HL-60 (cell line): ENCODE measurements around the gene CMTM5.

Experiments
- CTCF ChIP-seq: IDR thresholded peaks from one replicate; pipeline ENCODE4 v1.5.1; 2011; ENCODE audit warnings: low read length, control low read depth, inconsistent platforms; ENCODE audit not compliant: insufficient read depth
- REST ChIP-seq: IDR thresholded peaks from 2 replicates; pipeline ENCODE4 v1.6.1; 2012; ENCODE audit warnings: low read depth; ENCODE audit not compliant: insufficient replicate concordance

GRCh38 chr14:23384364-23385080, 7.7 kb downstream of the CMTM5 start:
- TF ChIP-seq CTCF, result no peak
- TF ChIP-seq REST, result no peak
